Measurements from ENCODE around the gene RIC8B. TPM values are rescaled to one million over a fixed set of nuclear protein-coding genes. Genes with fewer than 3 reads are reported as not detected.

Gene RIC8B
- total RNA-seq, 4 donors from 2014 or later, result 4.8 to 11.2 (median 8.8) TPM

DNA sequence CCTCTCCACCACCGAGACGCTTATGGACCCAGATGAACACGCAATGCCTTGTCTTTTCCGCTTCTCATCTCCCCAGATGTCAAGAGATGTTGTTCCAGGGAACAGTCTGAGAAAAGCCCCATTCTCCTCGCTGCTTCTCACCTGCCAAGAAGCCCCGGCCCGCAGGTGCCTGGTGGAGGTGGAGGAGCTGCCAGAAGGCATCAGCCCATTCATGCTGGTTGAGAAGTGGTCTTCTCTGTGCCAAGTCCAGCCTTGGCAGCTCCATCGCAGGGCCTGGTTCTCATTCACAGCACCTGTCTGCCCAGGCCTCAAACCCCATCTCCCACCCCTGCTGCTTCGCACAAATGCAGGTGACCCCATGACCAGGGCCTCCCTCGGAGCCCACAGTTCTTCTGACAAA, 139.0 kb downstream of the RIC8B start:
- no peaks in the 10 kb centered on the region for H3K36me3 ChIP-seq
- TF ChIP-seq POLR2A (IDR thresholded peaks at IDR 0.05), result no peak
- TF ChIP-seq POLR2AphosphoS5 (IDR thresholded peaks at IDR 0.05), result no peak
- DNase-seq (ENCODE audit: low spot score in 2 of 2), result no peak
- no peak overlapping the region for H3K4me3 ChIP-seq
- no peak overlapping the region for H3K27ac ChIP-seq
- peaks cover 12% of the 10 kb centered on the region for H3K27me3 ChIP-seq
- no peaks in the 10 kb centered on the region for H3K4me1 ChIP-seq
- 91% methylated on average over 10 of the region's 10 CpGs for WGBS
- H3K9me3 ChIP-seq, result no peaks in the 10 kb centered on the region

DNA sequence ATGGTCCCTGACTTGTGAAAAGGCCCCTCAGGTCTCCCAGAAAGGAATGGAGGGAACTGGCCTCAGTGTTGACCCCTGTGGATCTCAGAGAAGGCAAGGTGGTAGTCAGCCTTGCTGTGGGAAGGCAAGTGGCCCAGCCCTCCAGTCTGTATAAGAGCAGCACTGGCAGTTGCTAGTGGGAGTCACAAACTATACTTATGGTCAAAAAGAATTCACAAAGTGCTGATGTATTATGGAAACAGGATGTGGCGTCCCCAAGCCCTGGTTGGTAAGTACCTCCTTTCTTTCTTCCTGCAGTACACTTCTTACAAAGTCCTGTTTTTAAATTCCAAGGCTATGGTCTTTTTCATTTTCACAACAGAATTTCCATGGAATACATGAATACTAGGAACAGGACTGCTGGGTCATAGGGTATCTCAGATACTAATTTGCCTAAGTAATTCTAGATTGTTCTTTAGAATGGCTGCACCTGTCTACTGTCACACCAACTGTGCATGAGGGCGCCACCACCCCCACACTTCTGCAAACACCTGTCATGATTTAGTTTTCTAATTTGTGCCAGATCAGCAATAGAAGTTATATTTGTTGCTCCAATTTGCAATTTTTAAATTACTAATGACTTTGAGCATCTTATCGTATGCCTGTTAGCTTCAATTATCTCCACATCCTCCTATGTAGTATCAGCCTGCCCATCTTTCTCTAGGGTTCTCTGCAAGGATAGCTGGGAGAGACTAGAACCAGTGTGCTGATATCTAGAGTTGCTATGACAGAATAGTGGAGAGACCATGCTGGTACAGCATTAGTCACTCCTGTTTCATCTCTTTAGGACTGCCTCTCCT, 140.5 kb downstream of the RIC8B start:
- H3K27ac ChIP-seq, result no peak overlapping the region
- H3K4me1 ChIP-seq, result no peaks in the 10 kb centered on the region
- DNase-seq (ENCODE audit: low spot score in 2 of 2), result no peak
- WGBS, result 85% methylated on average over 3 of the region's 3 CpGs
- peaks cover 4% of the 10 kb centered on the region for H3K27me3 ChIP-seq
- H3K36me3 ChIP-seq, result no peaks in the 10 kb centered on the region
- H3K4me3 ChIP-seq, result no peak overlapping the region
- H3K9me3 ChIP-seq, result no peaks in the 10 kb centered on the region
- TF ChIP-seq POLR2AphosphoS5 (IDR thresholded peaks at IDR 0.05), result no peak
- TF ChIP-seq, protein P1, sequence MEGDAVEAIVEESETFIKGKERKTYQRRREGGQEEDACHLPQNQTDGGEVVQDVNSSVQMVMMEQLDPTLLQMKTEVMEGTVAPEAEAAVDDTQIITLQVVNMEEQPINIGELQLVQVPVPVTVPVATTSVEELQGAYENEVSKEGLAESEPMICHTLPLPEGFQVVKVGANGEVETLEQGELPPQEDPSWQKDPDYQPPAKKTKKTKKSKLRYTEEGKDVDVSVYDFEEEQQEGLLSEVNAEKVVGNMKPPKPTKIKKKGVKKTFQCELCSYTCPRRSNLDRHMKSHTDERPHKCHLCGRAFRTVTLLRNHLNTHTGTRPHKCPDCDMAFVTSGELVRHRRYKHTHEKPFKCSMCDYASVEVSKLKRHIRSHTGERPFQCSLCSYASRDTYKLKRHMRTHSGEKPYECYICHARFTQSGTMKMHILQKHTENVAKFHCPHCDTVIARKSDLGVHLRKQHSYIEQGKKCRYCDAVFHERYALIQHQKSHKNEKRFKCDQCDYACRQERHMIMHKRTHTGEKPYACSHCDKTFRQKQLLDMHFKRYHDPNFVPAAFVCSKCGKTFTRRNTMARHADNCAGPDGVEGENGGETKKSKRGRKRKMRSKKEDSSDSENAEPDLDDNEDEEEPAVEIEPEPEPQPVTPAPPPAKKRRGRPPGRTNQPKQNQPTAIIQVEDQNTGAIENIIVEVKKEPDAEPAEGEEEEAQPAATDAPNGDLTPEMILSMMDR (IDR thresholded peaks at IDR 0.05), result no peak
- no peak for TF ChIP-seq POLR2A (IDR thresholded peaks at IDR 0.05)
- no peak for TF ChIP-seq EP300 (IDR thresholded peaks at IDR 0.05)

DNA sequence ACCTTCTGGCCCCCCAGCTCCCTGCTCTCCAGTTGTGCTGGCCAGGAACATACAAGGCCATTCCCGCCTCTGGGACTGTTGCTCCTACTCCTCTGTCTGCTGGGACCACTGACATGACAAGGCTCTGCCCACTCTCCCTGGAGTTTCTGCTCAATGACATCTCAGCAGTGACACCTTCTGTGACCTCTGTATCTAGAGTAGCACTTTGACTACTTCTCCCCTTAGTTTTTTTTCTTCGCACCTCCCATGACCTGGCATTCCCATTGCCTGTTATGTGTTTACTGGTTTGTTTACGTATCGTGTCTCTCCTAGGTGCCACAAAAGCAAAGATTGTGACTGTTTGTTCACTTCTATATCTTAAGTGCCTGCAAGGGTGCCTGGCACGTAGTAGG, 141.1 kb downstream of the RIC8B start:
- WGBS, result 71% methylated on average over 5 of the region's 5 CpGs
- no peaks in the 10 kb centered on the region for H3K36me3 ChIP-seq
- H3K27me3 ChIP-seq, result peaks cover 4% of the 10 kb centered on the region
- DNase-seq (ENCODE audit: low spot score in 2 of 2), result no peak
- H3K4me3 ChIP-seq, result no peak overlapping the region
- no peak overlapping the region for H3K27ac ChIP-seq
- H3K4me1 ChIP-seq, result no peaks in the 10 kb centered on the region
- TF ChIP-seq EP300 (IDR thresholded peaks at IDR 0.05) (no peak), POLR2AphosphoS5 (IDR thresholded peaks at IDR 0.05) (no peak), POLR2A (IDR thresholded peaks at IDR 0.05) (no peak)
- TF ChIP-seq, protein P1 (IDR thresholded peaks at IDR 0.05), result no peak
- H3K9me3 ChIP-seq, result no peaks in the 10 kb centered on the region

DNA sequence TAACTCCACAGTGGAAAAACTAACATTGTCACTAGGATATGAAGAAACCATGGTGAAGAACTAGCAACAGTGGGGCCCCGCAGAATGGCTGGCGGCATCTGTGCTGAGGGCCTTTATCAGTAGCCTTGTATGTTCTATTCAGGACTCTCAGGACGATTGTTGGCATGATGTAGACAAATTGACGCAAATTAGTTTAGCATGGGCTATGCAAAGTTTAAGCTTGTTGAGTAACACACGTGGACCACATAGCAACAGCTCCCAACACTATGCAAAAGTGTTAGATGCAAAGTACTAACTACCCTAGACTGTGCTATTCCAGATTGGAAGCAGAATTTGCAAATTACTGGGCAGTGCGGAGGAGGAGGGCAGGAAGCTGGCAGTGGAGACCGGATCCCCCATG, 143.0 kb downstream of the RIC8B start:
- Histone ChIP-seq H3K9me3 (no peaks in the 10 kb centered on the region), H3K27me3 (peaks cover 4% of the 10 kb centered on the region), H3K27ac (no peak overlapping the region), H3K36me3 (no peaks in the 10 kb centered on the region), H3K4me1 (no peaks in the 10 kb centered on the region), H3K4me3 (no peak overlapping the region)
- TF ChIP-seq, protein P1 (IDR thresholded peaks at IDR 0.05), result no peak
- TF ChIP-seq EP300 (IDR thresholded peaks at IDR 0.05) (no peak), POLR2A (IDR thresholded peaks at IDR 0.05) (no peak), POLR2AphosphoS5 (IDR thresholded peaks at IDR 0.05) (no peak)
- no peak for DNase-seq (ENCODE audit: low spot score in 2 of 2)
- 73% methylated on average over 7 of the region's 7 CpGs for WGBS

DNA sequence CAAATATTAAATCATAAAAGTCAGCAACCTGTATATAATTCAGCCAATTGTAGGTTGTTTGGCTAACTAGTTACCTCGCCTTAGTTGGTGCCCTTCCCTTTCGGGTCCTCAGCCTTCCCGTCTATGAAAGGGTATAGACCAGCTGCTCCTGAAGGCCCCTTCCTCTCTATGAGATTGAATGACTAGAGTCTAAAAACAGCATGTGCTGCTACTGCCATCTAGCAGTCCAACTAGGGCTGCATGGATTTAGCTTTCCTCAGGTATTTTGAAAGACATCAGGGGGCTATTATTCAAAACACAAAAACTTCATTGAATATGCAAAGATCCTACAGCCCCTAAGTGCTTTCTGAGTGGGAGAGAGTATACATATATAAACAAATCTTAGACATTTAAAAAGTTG, 144.3 kb downstream of the RIC8B start:
- DNase-seq (ENCODE audit: low spot score in 2 of 2), result no peak

More for the DNA sequence above, 144.3 kb downstream of the RIC8B start:
- Histone ChIP-seq H3K9me3 (no peaks in the 10 kb centered on the region), H3K27me3 (no peaks in the 10 kb centered on the region), H3K4me1 (no peaks in the 10 kb centered on the region), H3K27ac (no peak overlapping the region), H3K4me3 (no peak overlapping the region), H3K36me3 (no peaks in the 10 kb centered on the region)
- WGBS, result 19% methylated on average over 3 of the region's 3 CpGs
- TF ChIP-seq EP300 (IDR thresholded peaks at IDR 0.05) (no peak), POLR2A (IDR thresholded peaks at IDR 0.05) (no peak), POLR2AphosphoS5 (IDR thresholded peaks at IDR 0.05) (no peak)
- TF ChIP-seq, protein P1 (IDR thresholded peaks at IDR 0.05), result no peak

All from suprapubic skin (tissue), 4 donors.